HEK293T (cell line): Measurements from ENCODE around the gene NKPD1.

Experiments
- ARNT ChIP-seq: fragments of 450-650 bp; IDR thresholded peaks from 2 replicates; pipeline ENCODE4 v1.6.1; 2017; ENCODE audit warnings: mild to moderate bottlenecking
- BHLHE40 ChIP-seq: fragments of 450-650 bp; IDR thresholded peaks from 2 replicates; pipeline ENCODE4 v1.6.1; 2016; ENCODE audit warnings: mild to moderate bottlenecking, moderate library complexity, borderline replicate concordance
- CTBP1 ChIP-seq: fragments of 450-650 bp; IDR thresholded peaks from 2 replicates; pipeline ENCODE4 v1.6.1; 2016; ENCODE audit warnings: borderline replicate concordance
- ELF4 ChIP-seq: fragments of 450-650 bp; IDR thresholded peaks from 2 replicates; pipeline ENCODE4 v1.6.1; 2017; ENCODE audit warnings: antibody characterized with exemption
- FOXA1 ChIP-seq: fragments of 450-650 bp; IDR thresholded peaks from 2 replicates; pipeline ENCODE4 v1.6.1; 2016; ENCODE audit warnings: mild to moderate bottlenecking
- FOXK2 ChIP-seq: fragments of 450-650 bp; IDR thresholded peaks from 2 replicates; pipeline ENCODE4 v1.6.1; 2016; ENCODE audit warnings: mild to moderate bottlenecking
- FOXM1 ChIP-seq: fragments of 450-650 bp; IDR thresholded peaks from 2 replicates; pipeline ENCODE4 v1.6.1; 2017; ENCODE audit warnings: mild to moderate bottlenecking, borderline replicate concordance
- HDGF ChIP-seq: fragments of 450-650 bp; IDR thresholded peaks from 2 replicates; pipeline ENCODE4 v1.6.1; 2017; ENCODE audit warnings: antibody characterized with exemption, borderline replicate concordance
- L3MBTL2 ChIP-seq: fragments of 450-650 bp; conservative IDR thresholded peaks from 2 replicates; pipeline ENCODE4 v1.6.1; 2016; ENCODE audit warnings: mild to moderate bottlenecking
- PKNOX1 ChIP-seq: fragments of 450-650 bp; IDR thresholded peaks from 2 replicates; pipeline ENCODE4 v1.6.1; 2016
- SP1 ChIP-seq: fragments of 450-650 bp; IDR thresholded peaks from 2 replicates; pipeline ENCODE4 v1.6.1; 2017
- SUZ12 ChIP-seq: fragments of 450-650 bp; IDR thresholded peaks from 2 replicates; pipeline ENCODE4 v1.6.1; 2016; ENCODE audit warnings: mild to moderate bottlenecking
- TARDBP ChIP-seq: fragments of 450-650 bp; IDR thresholded peaks from 2 replicates; pipeline ENCODE4 v1.6.1; 2016
- ZNF384 ChIP-seq: fragments of 450-650 bp; IDR thresholded peaks from 2 replicates; pipeline ENCODE4 v1.6.1; 2016

DNA sequence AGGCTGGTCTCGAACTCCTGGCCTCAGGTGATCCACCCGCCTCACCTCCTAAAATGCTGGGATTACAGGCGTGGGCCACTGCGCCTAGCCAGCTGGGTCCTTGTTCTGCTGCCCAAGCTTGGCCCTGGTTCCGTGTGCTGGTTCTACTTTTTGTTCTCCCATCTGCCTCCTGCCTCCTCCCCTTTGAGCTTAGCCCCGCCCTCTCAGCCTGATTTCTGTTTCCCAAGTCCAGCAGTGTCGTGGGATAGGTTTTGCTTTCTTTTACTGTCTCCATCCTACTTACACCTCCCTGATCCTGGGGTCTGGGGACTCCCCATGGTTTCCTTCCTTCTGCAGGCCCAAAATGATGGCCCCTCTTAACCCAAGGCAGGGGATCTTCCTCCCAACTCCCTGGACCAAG lies 20.2 kb upstream of the NKPD1 start:
- TF ChIP-seq SP1 (no peak), ELF4 (no peak), BHLHE40 (no peak), PKNOX1 (no peak), ZNF384 (no peak), L3MBTL2 (no peak), SUZ12 (no peak), CTBP1 (no peak), FOXK2 (no peak), HDGF (no peak), TARDBP (no peak), ARNT (no peak), FOXM1 (no peak), FOXA1 (no peak)
